Body of pancreas (tissue), 4 donors: Measurements from ENCODE around the gene WDR47.

ENCODE experiments used
- CTCF ChIP-seq, 7 experiments: fragments of 450-650 bp in 4 of 7; fragments of 200-600 bp in 3 of 7; sonication (generic) in 3 of 7; IDR thresholded peaks; one replicate each; pipeline ENCODE4 v1.5.1; 2016 to 2019; ENCODE audit warnings: antibody characterized with exemption in 7 of 7
- POLR2A ChIP-seq, 3 donors: fragments of 450-650 bp; IDR thresholded peaks; one replicate each; pipeline ENCODE4 v1.6.1; 2016; ENCODE audit warnings: antibody characterized with exemption in 3 of 3, mild to moderate bottlenecking in 2 of 3

- TF ChIP-seq CTCF (IDR thresholded peaks at IDR 0.05) (no peak), POLR2A (IDR thresholded peaks at IDR 0.05) (no peak)
Measured at GRCh38 chr1:109080441-109081082, 38.7 kb upstream of the WDR47 start.
